ENCODE measurements around the gene CYP39A1.

Gene CYP39A1

DNA sequence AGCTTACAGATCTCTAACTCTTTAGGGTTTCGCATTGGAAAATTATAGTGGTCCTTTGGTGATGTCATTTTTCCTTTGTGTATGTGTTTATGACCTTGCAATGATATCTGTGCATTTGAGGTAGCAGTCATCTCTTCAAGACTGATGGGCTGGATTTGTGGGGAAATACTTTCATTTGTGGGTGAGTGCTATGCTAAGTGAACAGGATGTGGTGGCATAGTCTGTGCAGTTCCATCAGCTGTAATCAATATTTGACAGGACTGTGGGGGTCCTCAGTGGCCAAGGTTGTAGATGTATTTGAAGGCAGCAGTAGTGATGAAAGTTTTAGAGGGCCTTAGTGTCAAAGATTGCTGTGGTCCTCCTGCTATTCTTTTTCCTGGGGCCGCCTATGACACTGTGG, 79.5 kb downstream of the CYP39A1 start:
- no peak for TF ChIP-seq FOXP2 (optimal IDR thresholded peaks at IDR 0.05; ENCODE audit: borderline replicate concordance, extremely low read depth, extremely low read length, insufficient read depth)
- no peak for TF ChIP-seq SIN3A (IDR thresholded peaks at IDR 0.05; ENCODE audit: borderline replicate concordance, insufficient read depth, low read length)
- TF ChIP-seq POLR2AphosphoS5 (IDR thresholded peaks at IDR 0.05; ENCODE audit: low read depth, low read length): no peak
- TF ChIP-seq, protein P1, sequence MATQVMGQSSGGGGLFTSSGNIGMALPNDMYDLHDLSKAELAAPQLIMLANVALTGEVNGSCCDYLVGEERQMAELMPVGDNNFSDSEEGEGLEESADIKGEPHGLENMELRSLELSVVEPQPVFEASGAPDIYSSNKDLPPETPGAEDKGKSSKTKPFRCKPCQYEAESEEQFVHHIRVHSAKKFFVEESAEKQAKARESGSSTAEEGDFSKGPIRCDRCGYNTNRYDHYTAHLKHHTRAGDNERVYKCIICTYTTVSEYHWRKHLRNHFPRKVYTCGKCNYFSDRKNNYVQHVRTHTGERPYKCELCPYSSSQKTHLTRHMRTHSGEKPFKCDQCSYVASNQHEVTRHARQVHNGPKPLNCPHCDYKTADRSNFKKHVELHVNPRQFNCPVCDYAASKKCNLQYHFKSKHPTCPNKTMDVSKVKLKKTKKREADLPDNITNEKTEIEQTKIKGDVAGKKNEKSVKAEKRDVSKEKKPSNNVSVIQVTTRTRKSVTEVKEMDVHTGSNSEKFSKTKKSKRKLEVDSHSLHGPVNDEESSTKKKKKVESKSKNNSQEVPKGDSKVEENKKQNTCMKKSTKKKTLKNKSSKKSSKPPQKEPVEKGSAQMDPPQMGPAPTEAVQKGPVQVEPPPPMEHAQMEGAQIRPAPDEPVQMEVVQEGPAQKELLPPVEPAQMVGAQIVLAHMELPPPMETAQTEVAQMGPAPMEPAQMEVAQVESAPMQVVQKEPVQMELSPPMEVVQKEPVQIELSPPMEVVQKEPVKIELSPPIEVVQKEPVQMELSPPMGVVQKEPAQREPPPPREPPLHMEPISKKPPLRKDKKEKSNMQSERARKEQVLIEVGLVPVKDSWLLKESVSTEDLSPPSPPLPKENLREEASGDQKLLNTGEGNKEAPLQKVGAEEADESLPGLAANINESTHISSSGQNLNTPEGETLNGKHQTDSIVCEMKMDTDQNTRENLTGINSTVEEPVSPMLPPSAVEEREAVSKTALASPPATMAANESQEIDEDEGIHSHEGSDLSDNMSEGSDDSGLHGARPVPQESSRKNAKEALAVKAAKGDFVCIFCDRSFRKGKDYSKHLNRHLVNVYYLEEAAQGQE (IDR thresholded peaks at IDR 0.05; ENCODE audit: insufficient read depth in 1 of 2, low read depth in 2 of 2, low read length in 2 of 2): no peak
- no peak for TF ChIP-seq TAF1 (IDR thresholded peaks at IDR 0.05; ENCODE audit: borderline replicate concordance, insufficient read depth, low read length)

DNA sequence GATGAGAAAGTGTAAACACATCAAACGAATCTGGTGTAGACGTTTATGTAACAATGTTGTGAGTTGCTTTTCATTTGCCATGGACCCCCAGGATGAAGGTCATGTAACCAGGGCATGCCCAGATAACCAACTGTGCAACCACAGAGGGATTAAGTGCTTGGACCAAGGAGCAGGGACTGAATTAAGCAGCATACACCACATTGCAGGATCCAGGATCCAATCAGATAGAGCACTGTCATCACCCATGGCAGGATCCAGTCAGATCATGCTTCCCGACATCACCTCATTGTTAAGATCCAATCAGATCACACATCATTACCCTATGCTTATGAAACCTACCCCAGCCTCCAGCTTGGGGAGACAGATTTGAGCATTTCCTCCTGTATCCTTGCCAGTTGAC, 87.1 kb downstream of the CYP39A1 start:
- TF ChIP-seq, protein P1 (IDR thresholded peaks at IDR 0.05; ENCODE audit: insufficient read depth in 1 of 2, low read depth in 2 of 2, low read length in 2 of 2): no peak
- TF ChIP-seq SIN3A (IDR thresholded peaks at IDR 0.05; ENCODE audit: borderline replicate concordance, insufficient read depth, low read length) (no peak), POLR2AphosphoS5 (IDR thresholded peaks at IDR 0.05; ENCODE audit: low read depth, low read length) (no peak), FOXP2 (optimal IDR thresholded peaks at IDR 0.05; ENCODE audit: borderline replicate concordance, extremely low read depth, extremely low read length, insufficient read depth) (no peak), TAF1 (IDR thresholded peaks at IDR 0.05; ENCODE audit: borderline replicate concordance, insufficient read depth, low read length) (no peak)

DNA sequence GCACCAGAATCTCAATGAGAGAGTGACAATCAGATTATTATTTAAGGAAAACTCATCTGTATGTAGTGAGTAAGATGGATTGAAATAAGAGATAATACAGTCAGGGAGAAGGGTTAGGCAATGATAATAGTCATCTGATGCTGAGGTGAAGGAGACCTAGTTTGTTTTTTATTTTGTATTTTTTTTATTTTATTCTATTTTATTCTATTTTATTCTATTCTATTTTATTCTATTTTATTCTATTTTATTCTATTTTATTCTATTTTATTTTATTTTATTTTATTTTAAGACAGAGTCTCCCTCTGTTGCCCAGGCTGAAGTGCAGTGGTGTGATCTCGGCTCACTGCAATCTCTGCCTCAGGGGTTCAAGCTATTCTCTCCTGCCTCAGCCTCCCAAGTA, 88.7 kb downstream of the CYP39A1 start:
- no peak for TF ChIP-seq SIN3A (IDR thresholded peaks at IDR 0.05; ENCODE audit: borderline replicate concordance, insufficient read depth, low read length)
- TF ChIP-seq, protein P1 (IDR thresholded peaks at IDR 0.05; ENCODE audit: insufficient read depth in 1 of 2, low read depth in 2 of 2, low read length in 2 of 2): no peak
- no peak for TF ChIP-seq POLR2AphosphoS5 (IDR thresholded peaks at IDR 0.05; ENCODE audit: low read depth, low read length)
- no peak for TF ChIP-seq FOXP2 (optimal IDR thresholded peaks at IDR 0.05; ENCODE audit: borderline replicate concordance, extremely low read depth, extremely low read length, insufficient read depth)
- no peak for TF ChIP-seq TAF1 (IDR thresholded peaks at IDR 0.05; ENCODE audit: borderline replicate concordance, insufficient read depth, low read length)

DNA sequence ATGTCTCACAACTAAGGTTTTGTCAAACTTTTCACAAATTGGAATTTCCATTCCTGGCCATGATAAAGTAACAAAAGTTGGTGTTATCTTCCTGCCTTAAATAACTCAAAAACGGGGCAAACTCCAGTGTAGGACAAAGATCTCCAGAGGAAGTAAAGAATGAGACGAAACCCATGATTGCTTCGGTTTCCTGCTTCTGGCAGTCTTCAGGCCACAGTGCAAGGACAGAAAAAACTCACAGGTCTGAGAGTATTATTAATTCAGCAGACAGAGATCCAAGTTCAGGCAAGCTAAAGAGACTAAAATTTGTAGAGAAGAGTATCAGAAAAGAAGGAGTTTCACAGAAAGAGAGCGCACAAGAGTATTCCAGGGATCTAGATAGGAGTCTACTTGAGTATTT, 96.6 kb downstream of the CYP39A1 start:
- no peak for TF ChIP-seq SIN3A (IDR thresholded peaks at IDR 0.05; ENCODE audit: borderline replicate concordance, insufficient read depth, low read length)
- TF ChIP-seq FOXP2 (optimal IDR thresholded peaks at IDR 0.05; ENCODE audit: borderline replicate concordance, extremely low read depth, extremely low read length, insufficient read depth): no peak
- TF ChIP-seq, protein P1 (IDR thresholded peaks at IDR 0.05; ENCODE audit: insufficient read depth in 1 of 2, low read depth in 2 of 2, low read length in 2 of 2): no peak
- TF ChIP-seq POLR2AphosphoS5 (IDR thresholded peaks at IDR 0.05; ENCODE audit: low read depth, low read length): no peak
- no peak for TF ChIP-seq TAF1 (IDR thresholded peaks at IDR 0.05; ENCODE audit: borderline replicate concordance, insufficient read depth, low read length)

DNA sequence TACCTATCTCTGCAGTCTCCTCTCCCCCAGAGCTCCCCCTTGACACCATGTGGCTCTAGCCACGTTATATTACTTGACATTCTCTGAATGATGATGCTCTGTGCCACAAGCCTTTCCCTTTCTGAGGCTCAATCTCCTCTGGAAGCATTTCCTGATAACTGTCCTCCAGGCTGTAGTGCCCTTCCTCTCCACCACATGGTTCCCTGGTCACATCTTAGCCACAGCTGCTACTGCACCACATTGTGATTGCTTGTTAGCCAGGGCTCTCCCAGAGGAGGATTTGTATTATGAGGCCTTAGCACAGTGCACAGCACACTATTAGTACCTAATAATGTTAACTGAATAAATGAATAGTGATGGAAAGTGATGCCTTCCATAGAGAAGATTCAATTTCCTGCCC, 97.5 kb downstream of the CYP39A1 start:
- TF ChIP-seq, protein P1 (IDR thresholded peaks at IDR 0.05; ENCODE audit: insufficient read depth in 1 of 2, low read depth in 2 of 2, low read length in 2 of 2): no peak
- TF ChIP-seq POLR2AphosphoS5 (IDR thresholded peaks at IDR 0.05; ENCODE audit: low read depth, low read length) (no peak), SIN3A (IDR thresholded peaks at IDR 0.05; ENCODE audit: borderline replicate concordance, insufficient read depth, low read length) (no peak), TAF1 (IDR thresholded peaks at IDR 0.05; ENCODE audit: borderline replicate concordance, insufficient read depth, low read length) (no peak), FOXP2 (optimal IDR thresholded peaks at IDR 0.05; ENCODE audit: borderline replicate concordance, extremely low read depth, extremely low read length, insufficient read depth) (no peak)
